B cell (primary cell): Measurements from ENCODE around the gene ELMOD3. TPM values are rescaled to one million over a fixed set of nuclear protein-coding genes. Genes with fewer than 3 reads are reported as not detected.

Experiments used
- ATAC-seq: fragments of 200-7000 bp; cut with Tn5 transposase; one replicate; pipeline ENCODE4 v1.10.0; 2021; ENCODE audit warnings: low read depth, mild to moderate bottlenecking, moderate number of reproducible peaks, moderate library complexity
- CTCF ChIA-PET: fragments of 350-600 bp; sonication (Branson Sonifier 250); formaldehyde crosslinking; loops from one replicate; lab custom pipeline; 2021; ENCODE audit warnings: antibody characterized with exemption, inconsistent platforms; lab: Charles Lee
- POLR2A ChIA-PET: fragments of 350-600 bp; sonication (Branson Sonifier 250); formaldehyde crosslinking; loops from one replicate; lab custom pipeline; 2021; ENCODE audit warnings: antibody characterized with exemption; lab: Charles Lee
- DNase-seq: peaks from one replicate; pipeline ENCODE4 v3.0.0; 2013
- H2AFZ ChIP-seq: 2 replicates; pipeline ENCODE4 v1.6.1; 2012; ENCODE audit warnings: mild to moderate bottlenecking, low read depth, low read length; ENCODE audit not compliant: insufficient read depth, poor library complexity, severe bottlenecking
- H3K27ac ChIP-seq, 2 donors: 1 replicate in 1 of 2; 2 replicates in 1 of 2; pipeline ENCODE4 v1.5.1; 2012 to 2013; ENCODE audit warnings: low read length in 2 of 2, mild to moderate bottlenecking in 2 of 2, moderate library complexity in 1 of 2
- H3K27me3 ChIP-seq, 4 experiments: fragments of 200-600 bp in 1 of 4; sonication (generic) in 1 of 4; replicated peaks in 1 of 4; 1 replicate in 2 of 4; 2 replicates in 2 of 4; pipeline versions ENCODE4 v1.6.1 to v1.7.0; 2013 to 2016; ENCODE audit warnings: low read length in 3 of 4, mild to moderate bottlenecking in 2 of 4, mixed read lengths in 1 of 4, moderate library complexity in 1 of 4; ENCODE audit not compliant: insufficient read depth in 4 of 4, control insufficient read depth in 3 of 4; ENCODE audit errors: control extremely low read depth in 1 of 4
- H3K36me3 ChIP-seq, 2 experiments: replicated peaks in 1 of 2; 1 replicate in 1 of 2; 2 replicates in 1 of 2; pipeline versions ENCODE4 v1.6.1 to v1.7.1; 2013; ENCODE audit warnings: low read length in 1 of 2; ENCODE audit not compliant: insufficient read depth in 2 of 2, control insufficient read depth in 1 of 2; ENCODE audit errors: control extremely low read depth in 1 of 2, extremely low read depth in 1 of 2
- H3K4me1 ChIP-seq, 2 donors: fragments of 200-600 bp in 1 of 2; sonication (generic) in 1 of 2; 1 replicate in 1 of 2; 2 replicates in 1 of 2; pipeline versions ENCODE4 v1.5.1 to v1.6.1; 2013 to 2017; ENCODE audit warnings: low read length in 2 of 2; ENCODE audit not compliant: control insufficient read depth in 2 of 2, insufficient read depth in 2 of 2
- H3K4me2 ChIP-seq: replicated peaks from 2 replicates; pipeline ENCODE3; 2012; ENCODE audit warnings: mild to moderate bottlenecking, low read depth, low read length; ENCODE audit not compliant: poor library complexity, severe bottlenecking
- H3K4me3 ChIP-seq, 5 experiments: fragments of 200-600 bp in 1 of 5; sonication (generic) in 1 of 5; 1 replicate in 3 of 5; 2 replicates in 2 of 5; pipeline versions ENCODE4 v1.5.1 to v1.7.0; 2011 to 2016; ENCODE audit warnings: low read length in 4 of 5, mild to moderate bottlenecking in 4 of 5, low read depth in 2 of 5, control low read depth in 1 of 5, moderate library complexity in 1 of 5; ENCODE audit not compliant: insufficient read depth in 1 of 5; ENCODE audit errors: control extremely low read depth in 1 of 5, extremely low read depth in 1 of 5
- H3K79me2 ChIP-seq: fragments of 200-600 bp; sonication (generic); one replicate; pipeline ENCODE4 v1.6.0; 2016; ENCODE audit warnings: low read length; ENCODE audit not compliant: control insufficient read depth, insufficient read depth
- H3K9ac ChIP-seq: fragments of 200-600 bp; sonication (generic); 2 replicates; pipeline ENCODE4 v1.6.1; 2017; ENCODE audit warnings: mild to moderate bottlenecking, low read length, moderate library complexity
- H3K9me3 ChIP-seq, 3 donors: one replicate each; pipeline versions ENCODE4 v1.6.1 to v1.7.1; 2013; ENCODE audit warnings: low read length in 2 of 3; ENCODE audit not compliant: control insufficient read depth in 2 of 3, insufficient read depth in 1 of 3; ENCODE audit errors: control extremely low read depth in 1 of 3
- H4K20me1 ChIP-seq: 2 replicates; pipeline ENCODE4 v1.6.0; 2012; ENCODE audit warnings: mild to moderate bottlenecking, low read length; ENCODE audit not compliant: insufficient read depth, control insufficient read depth, poor library complexity, severe bottlenecking
- H3K27ac Mint-ChIP-seq: one replicate; pipeline ENCODE4 v1.8.0; 2021; ENCODE audit warnings: mixed read lengths
- H3K27me3 Mint-ChIP-seq: one replicate; pipeline ENCODE4 v1.8.0; 2021; ENCODE audit warnings: mixed read lengths
- H3K4me1 Mint-ChIP-seq: one replicate; pipeline ENCODE4 v1.8.0; 2021; ENCODE audit warnings: mixed read lengths
- H3K4me3 Mint-ChIP-seq: one replicate; pipeline ENCODE4 v1.8.0; 2021; ENCODE audit warnings: mixed read lengths
- H3K9me3 Mint-ChIP-seq: one replicate; pipeline ENCODE4 v1.8.0; 2022; ENCODE audit warnings: mixed read lengths; ENCODE audit not compliant: insufficient read depth
- CTCF ChIP-seq: fragments of 200-600 bp; IDR thresholded peaks from one replicate; pipeline ENCODE4 v1.8.0; 2022; ENCODE audit warnings: antibody characterized with exemption, mild to moderate bottlenecking
- EZH2 ChIP-seq: IDR thresholded peaks from 2 replicates; pipeline ENCODE4 v1.6.1; 2012; ENCODE audit warnings: borderline replicate concordance, low read depth, mild to moderate bottlenecking, moderate library complexity, low read length; ENCODE audit not compliant: insufficient read depth, poor library complexity, severe bottlenecking
- WGBS: methylation state at CpG from one replicate; pipeline ENCODE4 v1.1.5; 2013; ENCODE audit warnings: missing lambda C conversion rate; ENCODE audit not compliant: insufficient coverage; 5-methylcytosine and 5-hydroxymethylcytosine counted together
- intact Hi-C: fragments of 100-400 bp; cut with micrococcal nuclease; formaldehyde crosslinking; loops from one replicate; pipeline ENCODE4 v1.10.0; 2022
- polyA plus RNA-seq: library from polyadenylated mRNA; depleted of rRNA; stranded (reverse); fragments of >200 nt; gene quantifications from 2 replicates; pipeline ENCODE4 v1.2.3, GENCODE V29; 2012
- total RNA-seq, 2 donors: library from RNA; stranded (reverse); fragments of 120-200 nt in 1 of 2; gene quantifications; 1 replicate in 1 of 2; 2 replicates in 1 of 2; pipeline versions ENCODE4 v1.2.3 to v1.2.4, GENCODE V29; 2013 to 2022

The ELMOD3 gene
- total and polyA plus RNA-seq, 2 donors (not counting 1 experiment from before 2014, with no cell fraction given), result 34.3 to 57.6 TPM

GRCh38 chr2:85437488-85438200, 83.1 kb downstream of the ELMOD3 start:
- intact Hi-C loops, result loop anchor here (1.0 kb wide), 3 partner anchors 17 to 109 kb away; no protein-coding TSS in a partner anchor
- ChIA-PET POLR2A (interaction anchor here (0.6 to 3.0 kb wide), 13 partner anchors 9 to 201 kb away, joined by 3 to 39 read pairs (median 4); partner anchors contain the start of genes ELMOD3, GGCX, MAT2A and RETSAT), CTCF (interaction anchor here (1.1 to 2.4 kb wide), 5 partner anchors 17 to 113 kb away, joined by 3 to 25 read pairs (median 11); partner anchors contain the start of gene MAT2A)
- ATAC-seq, result peak; percentile 87
- Histone ChIP-seq H3K36me3 (no peaks in the 10 kb centered on the region), H3K9ac (peak overlapping the region; percentile 66), H3K4me1 (peaks cover 30 to 40% of the 10 kb centered on the region in 2 donors), H3K4me2 (peak overlapping the region; percentile 91), H3K79me2 (no peaks in the 10 kb centered on the region), H3K27me3 (peaks cover 0 to 1% (median 0%) of the 10 kb centered on the region in 4 experiments), H3K27ac (peak overlapping the region; percentile 74 to 86), H2AFZ (peak overlapping the region; percentile 79), H3K9me3 (peaks cover 0 to 4% (median 0%) of the 10 kb centered on the region in 3 donors), H3K4me3 (peak overlapping the region in 4 of 5 experiments; percentile 41 to 65 (median 58)), H4K20me1 (no peaks in the 10 kb centered on the region)
- no peak for TF ChIP-seq CTCF
- no peak for TF ChIP-seq EZH2
- H3K27me3 Mint-ChIP-seq, result no peaks in the 10 kb centered on the region
- no peaks in the 10 kb centered on the region for H3K9me3 Mint-ChIP-seq
- H3K4me3 Mint-ChIP-seq, result peak overlapping the region; percentile 91
- 2% methylated on average over 48 of the region's 64 CpGs for WGBS
- H3K27ac Mint-ChIP-seq, result peak overlapping the region; percentile 98
- peaks cover 38% of the 10 kb centered on the region for H3K4me1 Mint-ChIP-seq
- DNase-seq, result peak; percentile 92
